GM10266 (cell line): Measurements from ENCODE around the gene LIN7B.

Experiments
- DNase-seq: peaks from one replicate; pipeline ENCODE4 v3.0.0; 2012; ENCODE audit errors: extremely low spot score
- CTCF ChIP-seq: IDR thresholded peaks from 2 replicates; pipeline ENCODE4 v1.5.1; 2012; ENCODE audit warnings: mild to moderate bottlenecking, low read depth; ENCODE audit not compliant: control insufficient read depth, insufficient read depth; ENCODE audit errors: missing control alignments

Gene LIN7B

GRCh38 chr19:49155005-49155819, 41.0 kb downstream of the LIN7B start, which contains the start of gene HRC:
TSS of gene HRC (minus strand) at chr19:49155396. CDS start at chr19:49155237, 159 bp downstream.
- no peak for DNase-seq
- no peak for TF ChIP-seq CTCF

GRCh38 chr19:49155820-49156346, 41.7 kb downstream of the LIN7B start:
- DNase-seq, result no peak

DNA sequence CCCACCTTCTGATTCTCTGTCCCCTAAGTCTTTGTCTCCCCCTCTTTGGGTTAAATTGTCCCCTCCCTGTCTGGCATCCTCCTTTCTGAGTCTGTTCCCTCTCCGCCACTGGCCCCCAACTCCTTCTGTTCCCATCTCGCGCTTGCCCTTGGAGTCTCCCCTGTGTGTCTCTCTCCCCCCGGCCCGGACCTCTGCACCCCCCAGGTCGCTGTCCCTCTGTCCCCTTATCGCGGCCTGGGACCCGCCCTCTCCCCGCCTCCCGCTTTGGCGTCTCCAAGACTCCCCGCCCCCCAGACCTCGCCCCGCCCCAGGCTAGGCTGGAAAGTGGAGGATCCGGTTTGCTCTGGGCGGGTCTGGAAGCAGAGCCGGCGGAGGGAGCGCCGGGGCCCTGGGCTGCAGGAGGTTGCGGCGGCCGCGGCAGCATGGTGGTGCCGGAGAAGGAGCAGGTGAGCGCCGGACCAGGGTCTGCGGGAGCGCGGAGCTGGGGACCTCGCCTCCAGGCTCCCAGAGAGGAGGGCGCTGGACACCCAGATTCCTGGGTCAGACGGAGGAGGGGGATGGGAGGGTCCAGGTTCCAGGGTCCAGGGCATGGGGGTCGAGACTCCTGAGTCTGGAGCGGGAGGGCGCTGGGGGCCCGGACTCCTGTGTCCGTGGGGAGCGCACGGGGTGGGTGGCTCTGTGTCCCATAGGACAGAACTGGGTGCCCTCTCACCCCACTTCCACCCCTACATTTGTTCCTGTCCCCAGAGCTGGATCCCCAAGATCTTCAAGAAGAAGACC, 43.5 kb downstream of the LIN7B start, which contains the start of gene TRPM4:
TSS of gene TRPM4 (plus strand) at position 348 of the 780 bp plus-strand sequence. CDS start at position 423, 75 bp downstream.
- TF ChIP-seq CTCF, result no peak
- DNase-seq, result peak; percentile 61

More at GRCh38 chr19:49155820-49156346, 41.7 kb downstream of the LIN7B start:
- no peak for TF ChIP-seq CTCF

- DNase-seq, result no peak
- TF ChIP-seq CTCF, result no peak
Observed at GRCh38 chr19:49160450-49161189, 46.5 kb downstream of the LIN7B start.

- TF ChIP-seq CTCF, result no peak
- DNase-seq, result no peak
Observed at GRCh38 chr19:49161987-49162386, 47.8 kb downstream of the LIN7B start.

GRCh38 chr19:49165111-49165750, 51.1 kb downstream of the LIN7B start:
- no peak for TF ChIP-seq CTCF
- no peak for DNase-seq
